PC-9 (cell line): ENCODE results near the gene ARFRP1. TPM values are rescaled to one million over a fixed set of nuclear protein-coding genes. Genes with fewer than 3 reads are reported as not detected.
A peak's percentile ranks its signal among the peaks of the same experiment; 100 is the strongest.

Experiments used
- BruUV-seq: library from RNA; stranded (reverse); fragments of 400-500 nt; replicated peaks from 2 replicates; lab custom pipeline; 2021; lab: Mats Ljungman, UMichigan
- CTCF ChIA-PET: fragments of 300-600 bp; sonication (Branson Sonifier 250); formaldehyde crosslinking; loops from one replicate; lab custom pipeline; 2022; ENCODE audit warnings: antibody characterized with exemption; lab: Charles Lee
- POLR2A ChIA-PET: fragments of 300-600 bp; sonication (Branson Sonifier 250); formaldehyde crosslinking; loops from one replicate; lab custom pipeline; 2022; ENCODE audit warnings: antibody characterized with exemption; ENCODE audit not compliant: unreplicated experiment; lab: Charles Lee
- DNase-seq, 2 experiments: peaks; one replicate each; pipeline versions ENCODE4 v3.0.0 to v3.0.0-alpha.2; 2015 to 2022; ENCODE audit warnings: mixed read lengths in 1 of 2
- H2AFZ ChIP-seq: fragments of 200-600 bp; sonication (generic); 2 replicates; pipeline ENCODE4 v1.8.1; 2017; ENCODE audit warnings: antibody characterized with exemption
- H3F3A ChIP-seq: fragments of 200-600 bp; sonication (generic); 2 replicates; pipeline ENCODE4 v1.8.1; 2017; ENCODE audit warnings: antibody characterized with exemption, mild to moderate bottlenecking, low read depth; ENCODE audit not compliant: insufficient read depth
- H3K27ac ChIP-seq: fragments of 200-600 bp; sonication (generic); 2 replicates; pipeline ENCODE4 v1.6.1; 2016; ENCODE audit warnings: mixed run types
- H3K27me3 ChIP-seq: fragments of 200-600 bp; sonication (generic); 2 replicates; pipeline ENCODE4 v1.6.1; 2016; ENCODE audit warnings: low read depth, mixed run types; ENCODE audit not compliant: insufficient read depth
- H3K36me3 ChIP-seq: fragments of 200-600 bp; sonication (generic); 2 replicates; pipeline ENCODE4 v1.6.1; 2016; ENCODE audit warnings: low read depth, mixed run types
- H3K4me1 ChIP-seq: fragments of 200-600 bp; sonication (generic); replicated peaks from 2 replicates; pipeline ENCODE4 v1.6.1; 2016; ENCODE audit warnings: mixed run types; ENCODE audit not compliant: insufficient read depth
- H3K4me2 ChIP-seq: fragments of 200-600 bp; sonication (generic); 2 replicates; pipeline ENCODE4 v1.6.1; 2017; ENCODE audit warnings: mixed run types
- H3K4me3 ChIP-seq: fragments of 200-600 bp; sonication (generic); 2 replicates; pipeline ENCODE4 v1.6.1; 2016; ENCODE audit warnings: mixed run types
- H3K79me2 ChIP-seq: fragments of 200-600 bp; sonication (generic); 2 replicates; pipeline ENCODE4 v1.6.1; 2017; ENCODE audit warnings: low read depth, mixed run types
- H3K9me2 ChIP-seq: fragments of 200-600 bp; sonication (generic); 2 replicates; pipeline ENCODE4 v1.8.1; 2017; ENCODE audit warnings: mild to moderate bottlenecking; ENCODE audit not compliant: insufficient read depth
- H3K9me3 ChIP-seq: fragments of 200-600 bp; sonication (generic); 2 replicates; pipeline ENCODE4 v1.8.1; 2016; ENCODE audit warnings: low read depth; ENCODE audit not compliant: insufficient read depth
- H4K20me1 ChIP-seq: fragments of 200-600 bp; sonication (generic); 2 replicates; pipeline ENCODE4 v1.8.1; 2017; ENCODE audit not compliant: insufficient read depth
- EZH2 ChIP-seq: fragments of 200-600 bp; sonication (generic); IDR thresholded peaks from 2 replicates; pipeline ENCODE4 v1.8.0; 2017; ENCODE audit warnings: antibody characterized with exemption, low read depth
- intact Hi-C: fragments of 100-400 bp; cut with micrococcal nuclease; formaldehyde crosslinking; loops from one replicate; pipeline ENCODE4 v1.10.0; 2022; ENCODE audit not compliant: unreplicated experiment
- total RNA-seq: library from RNA; stranded (reverse); gene quantifications from 2 replicates; pipeline ENCODE4 v1.2.3, GENCODE V29; 2021
- TF ChIP-seq, protein P1 (sequence below): fragments of 200-600 bp; sonication (generic); conservative IDR thresholded peaks from 2 replicates; pipeline ENCODE4 v1.6.1; 2017; ENCODE audit warnings: mixed run types, antibody characterized with exemption, mild to moderate bottlenecking, moderate library complexity

ARFRP1 gene
- total RNA-seq, 1 experiment from 2014 or later: 59.1 TPM

DNA sequence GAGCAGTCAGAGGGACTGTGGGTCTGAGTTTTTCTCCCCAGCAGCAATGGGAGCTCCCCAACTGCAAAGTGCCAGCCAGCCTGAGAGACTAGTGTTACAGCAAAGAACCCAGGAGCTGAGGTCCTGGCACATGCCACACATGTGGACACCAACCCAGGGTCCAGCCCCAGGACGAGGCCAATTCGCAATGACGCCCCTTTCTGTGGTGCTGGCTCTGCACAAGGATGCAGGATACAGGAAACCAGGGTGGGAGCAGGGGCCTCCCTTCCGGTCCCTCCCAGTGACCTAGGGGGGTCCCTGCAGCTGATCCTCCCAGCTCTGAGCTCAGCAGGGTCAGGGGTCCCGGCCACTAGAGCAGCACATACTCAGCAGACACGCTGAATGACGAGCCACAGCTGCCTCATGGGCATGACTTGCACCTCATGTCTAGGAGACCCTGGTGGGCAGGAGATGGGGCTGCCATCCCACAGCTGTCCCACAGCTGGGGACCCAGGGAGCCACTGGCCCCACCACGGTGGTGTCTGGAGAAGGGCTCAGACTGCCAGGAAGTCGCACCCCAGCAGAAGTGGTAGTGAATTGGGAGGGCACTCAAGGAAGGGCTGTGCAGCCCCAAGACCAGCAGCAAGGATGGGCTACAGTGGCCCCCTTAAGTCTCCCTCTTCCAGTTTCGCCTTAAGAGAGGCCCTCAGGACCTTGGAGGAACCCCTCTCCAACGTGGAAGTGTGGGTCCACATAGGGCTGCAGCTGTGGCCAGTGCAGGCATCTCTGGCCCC, 3.6 kb downstream of the ARFRP1 start:
- peaks cover 46% of the 10 kb centered on the region for H3K79me2 ChIP-seq
- H4K20me1 ChIP-seq: 0 out of 2 replicates have a peak, but pooled peaks cover 5% of the 10 kb centered on the region
- H3K27ac ChIP-seq: no peak overlapping the region
- no TSS peak for BruUV-seq
- H2AFZ ChIP-seq: no peak overlapping the region
- H3K4me3 ChIP-seq: no peak overlapping the region
- peaks cover 33% of the 10 kb centered on the region; the same call in 1 of the 2 replicates for H3F3A ChIP-seq
- H3K4me1 ChIP-seq: peaks cover 28% of the 10 kb centered on the region
- H3K4me2 ChIP-seq: no peak overlapping the region
- POLR2A ChIA-PET: no interaction called here
- H3K27me3 ChIP-seq: no peaks in the 10 kb centered on the region
- TF ChIP-seq, protein P1, sequence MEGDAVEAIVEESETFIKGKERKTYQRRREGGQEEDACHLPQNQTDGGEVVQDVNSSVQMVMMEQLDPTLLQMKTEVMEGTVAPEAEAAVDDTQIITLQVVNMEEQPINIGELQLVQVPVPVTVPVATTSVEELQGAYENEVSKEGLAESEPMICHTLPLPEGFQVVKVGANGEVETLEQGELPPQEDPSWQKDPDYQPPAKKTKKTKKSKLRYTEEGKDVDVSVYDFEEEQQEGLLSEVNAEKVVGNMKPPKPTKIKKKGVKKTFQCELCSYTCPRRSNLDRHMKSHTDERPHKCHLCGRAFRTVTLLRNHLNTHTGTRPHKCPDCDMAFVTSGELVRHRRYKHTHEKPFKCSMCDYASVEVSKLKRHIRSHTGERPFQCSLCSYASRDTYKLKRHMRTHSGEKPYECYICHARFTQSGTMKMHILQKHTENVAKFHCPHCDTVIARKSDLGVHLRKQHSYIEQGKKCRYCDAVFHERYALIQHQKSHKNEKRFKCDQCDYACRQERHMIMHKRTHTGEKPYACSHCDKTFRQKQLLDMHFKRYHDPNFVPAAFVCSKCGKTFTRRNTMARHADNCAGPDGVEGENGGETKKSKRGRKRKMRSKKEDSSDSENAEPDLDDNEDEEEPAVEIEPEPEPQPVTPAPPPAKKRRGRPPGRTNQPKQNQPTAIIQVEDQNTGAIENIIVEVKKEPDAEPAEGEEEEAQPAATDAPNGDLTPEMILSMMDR: no peak
- TF ChIP-seq EZH2: no peak
- no peaks in the 10 kb centered on the region for H3K9me2 ChIP-seq
- DNase-seq: peak in 1 of 2 experiments; percentile 25
- peaks cover 18% of the 10 kb centered on the region for H3K36me3 ChIP-seq
- CTCF ChIA-PET: no interaction called here
- no peaks in the 10 kb centered on the region for H3K9me3 ChIP-seq
- intact Hi-C loops: no loop called here

DNA sequence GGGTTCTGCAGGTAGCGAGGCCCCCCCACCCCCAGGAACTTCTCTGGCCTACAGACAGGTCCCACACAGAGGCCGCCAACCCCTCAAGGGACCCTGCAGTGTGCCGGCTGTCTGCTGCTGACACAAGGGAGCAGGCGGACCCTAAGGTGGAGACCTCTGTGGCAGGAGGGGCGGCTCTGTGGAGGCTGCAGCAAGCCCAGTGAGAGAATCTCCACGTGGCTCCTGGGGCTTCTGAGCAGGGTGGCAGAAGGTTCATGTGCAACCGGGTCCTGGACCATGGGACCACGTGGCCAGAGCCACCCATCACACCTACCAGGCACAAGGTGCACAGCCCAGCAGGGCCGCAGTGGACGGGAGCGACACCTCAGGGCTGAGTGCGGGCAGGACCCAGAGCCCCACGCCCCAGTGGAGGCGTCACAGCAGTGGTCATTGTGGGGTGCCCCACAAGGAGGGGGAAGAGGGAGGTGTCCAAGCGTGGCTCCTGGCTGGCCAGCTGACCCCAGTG, 4.3 kb downstream of the ARFRP1 start:
- intact Hi-C loops: no loop called here
- Histone ChIP-seq H3K79me2 (peaks cover 39% of the 10 kb centered on the region), H3K9me3 (no peaks in the 10 kb centered on the region), H3K9me2 (no peaks in the 10 kb centered on the region), H3K27ac (no peak overlapping the region), H4K20me1 (0 out of 2 replicates have a peak, but pooled peaks cover 3% of the 10 kb centered on the region), H3K4me3 (no peak overlapping the region), H3K4me2 (no peak overlapping the region), H3K36me3 (peaks cover 18% of the 10 kb centered on the region), H2AFZ (no peak overlapping the region), H3K27me3 (no peaks in the 10 kb centered on the region), H3F3A (peaks cover 39% of the 10 kb centered on the region; the same call in 1 of the 2 replicates), H3K4me1 (peaks cover 28% of the 10 kb centered on the region)
- BruUV-seq: no TSS peak
- CTCF ChIA-PET: no interaction called here
- peak in 1 of 2 experiments; percentile 21 for DNase-seq
- POLR2A ChIA-PET: no interaction called here
- no peak for TF ChIP-seq EZH2
- TF ChIP-seq, protein P1: no peak

DNA sequence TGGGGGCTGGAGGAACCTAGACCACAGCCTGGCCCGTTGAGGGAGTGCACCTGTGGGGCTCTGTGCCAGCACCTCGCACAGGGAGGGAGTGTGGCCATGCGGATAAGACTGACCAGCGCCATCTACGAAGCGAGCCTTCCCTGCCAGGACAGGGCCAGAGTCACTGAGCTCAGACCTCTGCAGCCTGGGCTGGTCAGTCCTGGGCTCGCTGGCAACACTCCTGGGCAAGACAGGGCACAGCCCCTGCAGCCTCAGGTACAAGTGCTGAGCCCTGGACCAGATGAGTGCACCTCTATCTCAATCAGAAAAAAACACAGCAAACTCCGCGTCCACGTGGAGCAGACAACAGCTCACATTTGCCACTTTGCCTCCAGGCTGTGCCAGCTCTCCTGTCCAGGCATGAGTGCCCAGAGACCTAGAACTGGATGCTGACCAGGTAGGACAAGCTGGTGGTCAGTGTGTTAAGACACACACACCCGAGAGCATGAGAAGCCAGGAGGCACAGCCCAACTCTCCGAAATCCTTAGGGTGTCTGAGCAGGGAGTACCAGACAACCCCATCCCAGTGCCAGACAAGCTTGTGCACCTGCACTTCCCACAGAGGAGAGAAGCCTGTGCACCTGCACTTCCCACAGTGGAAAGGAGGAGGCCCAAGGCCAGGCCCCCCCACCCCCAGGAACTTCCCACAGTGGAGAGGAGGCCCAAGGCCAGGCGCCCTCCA, 4.9 kb downstream of the ARFRP1 start:
- H3K4me2 ChIP-seq: no peak overlapping the region
- no peak overlapping the region for H3K27ac ChIP-seq
- H3K9me3 ChIP-seq: no peaks in the 10 kb centered on the region
- no TSS peak for BruUV-seq
- no peaks in the 10 kb centered on the region for H3K27me3 ChIP-seq
- no peaks in the 10 kb centered on the region for H3K9me2 ChIP-seq
- peaks cover 46% of the 10 kb centered on the region; the same call in 1 of the 2 replicates for H3F3A ChIP-seq
- POLR2A ChIA-PET: interaction anchor here (0.6 kb wide), 1 partner anchor 73 kb away, joined by 3 read pairs; no protein-coding TSS in a partner anchor
- no peak overlapping the region for H2AFZ ChIP-seq
- H3K36me3 ChIP-seq: peaks cover 18% of the 10 kb centered on the region
- DNase-seq: peak in 1 of 2 experiments; percentile 33
- intact Hi-C loops: no loop called here
- no peak overlapping the region for H3K4me3 ChIP-seq
- TF ChIP-seq, protein P1: no peak
- TF ChIP-seq EZH2: no peak
- peaks cover 28% of the 10 kb centered on the region for H3K4me1 ChIP-seq
- CTCF ChIA-PET: no interaction called here
- no peaks in the 10 kb centered on the region for H4K20me1 ChIP-seq
- H3K79me2 ChIP-seq: peaks cover 35% of the 10 kb centered on the region
